Activated CD8-positive, alpha-beta memory T cell treated with anti-CD3 and anti-CD28 coated beads, Interleukin-2, amount 50 U/mL, for 48 hours (primary cell): ENCODE data around the gene S100PBP.

ENCODE experiments used
- DNase-seq: peaks from one replicate; pipeline ENCODE4 v3.0.0-alpha.2; 2020

Gene S100PBP

DNA sequence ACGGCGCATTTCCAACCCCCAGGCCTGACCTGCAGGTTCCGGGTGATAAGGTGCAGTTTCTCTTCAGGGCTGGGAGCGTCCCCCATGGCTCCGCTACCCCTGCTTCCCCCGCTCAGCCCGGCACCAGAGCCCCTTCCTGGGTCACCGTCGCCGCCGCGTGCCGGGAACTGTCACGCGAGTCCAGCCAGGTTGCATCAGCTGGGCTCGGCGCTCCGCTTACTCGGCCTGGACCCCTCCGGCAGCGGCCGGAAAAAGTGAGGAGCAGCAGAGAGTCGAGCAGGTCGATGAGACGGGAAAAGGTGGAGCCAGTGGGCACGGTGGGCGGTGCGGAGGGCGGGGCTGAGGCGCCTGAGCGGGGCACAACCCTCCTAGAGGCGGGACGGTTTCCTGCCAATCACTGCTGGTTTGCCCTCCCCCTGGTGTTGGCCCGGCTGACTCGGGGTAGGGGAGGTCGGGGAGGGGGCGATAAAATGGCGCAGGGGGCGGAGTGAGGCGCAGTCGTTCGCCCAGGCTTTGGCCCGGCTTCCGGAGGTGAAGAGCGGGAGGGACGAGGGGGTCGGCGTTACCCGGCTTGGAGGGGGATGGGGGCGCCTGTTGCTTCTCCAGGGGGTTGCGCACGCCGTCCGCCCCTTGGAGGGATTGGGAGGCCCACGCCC is at the start of gene S100PBP, which contains the start of gene YARS1:
S100PBP (plus strand) TSS at position 495 of the 656 bp plus-strand sequence. CDS start 8,447 bp downstream, outside the sequence.
YARS1 (minus strand) TSS at position 200 of the 656 bp plus-strand sequence; CDS start at position 86, 114 bp downstream.
- DNase-seq, result peak; percentile 99

DNA sequence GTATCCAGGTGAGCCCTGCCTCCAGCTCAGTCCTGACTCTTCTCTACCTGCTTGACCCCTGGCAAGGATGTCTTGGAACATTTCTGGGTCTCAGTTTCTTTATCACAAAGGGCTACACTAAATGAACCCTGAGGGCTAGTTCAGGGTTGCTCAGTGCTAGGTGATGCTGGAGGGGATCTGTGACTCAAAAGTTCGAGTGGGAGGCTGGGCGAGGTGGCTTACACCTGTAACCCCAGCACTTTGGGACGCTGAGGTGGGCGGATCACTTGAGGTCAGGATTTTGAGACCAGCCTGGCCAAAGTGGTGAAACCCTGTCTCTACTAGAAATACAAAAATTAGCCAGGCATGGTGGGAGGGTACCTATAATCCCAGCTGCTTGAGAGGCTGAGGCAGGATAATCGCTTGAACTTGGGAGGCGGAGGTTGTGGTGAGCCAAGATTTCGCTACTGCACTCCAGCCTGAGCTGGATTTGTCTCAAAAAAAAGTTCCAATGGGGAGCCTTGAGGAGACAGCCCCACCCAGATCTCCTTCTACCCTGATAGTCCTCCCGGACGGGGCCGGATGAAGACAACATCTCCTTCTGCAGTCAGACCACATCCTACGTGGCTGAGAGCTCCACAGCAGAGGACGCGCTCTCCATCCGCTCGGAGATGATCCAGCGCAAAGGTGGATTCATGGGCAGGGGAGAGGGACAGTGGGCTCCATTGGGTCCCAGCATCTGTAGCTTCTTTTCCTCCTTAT is 49.2 kb upstream of the S100PBP start:
- DNase-seq, result no peak

DNA sequence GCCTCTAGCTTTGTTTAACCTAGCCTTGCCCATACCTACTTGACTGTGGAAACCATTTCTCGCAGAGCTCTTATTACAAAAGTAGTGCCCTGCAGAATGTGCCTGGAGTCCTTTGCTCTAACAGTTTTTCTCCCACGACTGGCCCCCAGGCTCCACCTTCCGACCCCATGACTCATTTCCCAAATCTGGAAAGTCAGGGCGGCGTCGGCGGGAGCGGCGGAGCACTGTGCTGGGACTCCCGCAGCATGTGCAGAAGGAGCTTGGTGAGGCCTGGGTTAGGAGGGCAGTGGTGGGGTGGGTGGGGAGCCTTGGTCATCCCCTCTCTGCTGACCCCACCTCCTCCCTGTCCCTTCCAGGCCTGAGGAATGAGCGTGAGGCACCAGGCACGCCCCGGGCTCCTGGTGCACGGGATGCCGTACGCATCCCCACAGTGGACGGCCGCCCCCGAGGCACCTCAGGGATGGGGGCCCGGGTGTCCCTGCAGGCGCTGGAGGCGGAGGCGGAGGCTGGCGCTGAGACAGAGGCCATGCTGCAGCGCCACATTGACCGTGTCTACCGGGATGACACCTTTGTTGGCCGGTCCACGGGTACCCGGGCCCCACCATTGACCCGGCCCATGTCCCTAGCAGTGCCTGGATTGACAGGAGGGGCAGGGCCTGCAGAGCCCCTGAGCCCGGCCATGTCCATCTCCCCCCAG is 47.8 kb upstream of the S100PBP start:
- no peak for DNase-seq

DNA sequence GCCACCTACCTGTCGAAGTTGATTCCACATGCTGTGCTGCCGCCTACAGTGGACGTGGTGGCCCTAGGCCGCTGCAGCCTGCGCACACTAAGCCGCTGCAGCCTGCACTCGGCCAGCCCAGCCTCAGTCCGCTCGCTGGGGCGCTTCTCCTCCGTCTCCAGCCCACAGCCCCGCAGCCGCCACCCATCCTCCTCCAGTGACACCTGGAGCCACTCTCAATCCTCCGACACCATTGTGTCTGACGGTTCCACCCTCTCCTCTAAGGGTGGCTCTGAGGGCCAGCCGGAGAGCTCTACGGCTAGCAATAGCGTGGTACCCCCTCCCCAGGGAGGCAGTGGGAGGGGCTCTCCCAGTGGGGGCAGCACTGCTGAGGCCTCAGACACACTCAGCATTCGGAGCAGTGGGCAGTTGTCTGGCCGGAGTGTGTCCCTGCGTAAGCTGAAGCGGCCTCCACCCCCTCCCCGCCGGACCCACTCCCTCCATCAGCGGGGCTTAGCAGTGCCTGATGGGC is 47.2 kb upstream of the S100PBP start:
- DNase-seq, result no peak

DNA sequence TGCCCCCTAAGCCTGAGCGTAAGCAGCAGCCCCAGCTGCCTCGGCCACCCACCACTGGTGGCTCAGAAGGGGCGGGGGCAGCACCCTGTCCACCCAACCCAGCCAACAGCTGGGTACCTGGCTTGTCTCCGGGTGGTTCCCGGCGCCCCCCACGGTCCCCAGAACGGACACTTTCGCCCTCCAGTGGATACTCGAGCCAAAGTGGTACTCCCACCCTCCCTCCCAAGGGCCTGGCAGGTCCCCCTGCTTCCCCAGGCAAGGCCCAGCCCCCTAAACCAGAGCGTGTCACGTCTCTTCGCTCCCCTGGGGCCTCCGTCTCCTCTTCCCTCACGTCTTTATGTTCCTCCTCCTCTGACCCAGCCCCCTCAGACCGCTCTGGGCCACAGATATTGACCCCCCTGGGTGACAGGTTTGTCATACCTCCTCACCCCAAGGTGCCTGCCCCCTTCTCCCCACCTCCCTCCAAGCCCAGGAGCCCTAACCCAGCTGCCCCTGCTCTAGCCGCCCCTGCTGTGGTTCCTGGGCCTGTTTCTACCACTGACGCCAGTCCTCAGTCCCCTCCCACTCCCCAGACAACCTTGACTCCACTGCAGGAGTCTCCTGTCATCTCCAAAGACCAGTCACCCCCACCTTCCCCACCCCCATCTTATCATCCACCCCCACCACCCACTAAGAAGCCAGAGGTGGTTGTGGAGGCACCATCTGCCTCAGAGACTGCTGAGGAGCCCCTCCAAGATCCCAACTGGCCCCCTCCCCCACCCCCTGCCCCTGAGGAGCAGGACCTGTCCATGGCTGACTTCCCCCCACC is 46.5 kb upstream of the S100PBP start:
- no peak for DNase-seq

DNA sequence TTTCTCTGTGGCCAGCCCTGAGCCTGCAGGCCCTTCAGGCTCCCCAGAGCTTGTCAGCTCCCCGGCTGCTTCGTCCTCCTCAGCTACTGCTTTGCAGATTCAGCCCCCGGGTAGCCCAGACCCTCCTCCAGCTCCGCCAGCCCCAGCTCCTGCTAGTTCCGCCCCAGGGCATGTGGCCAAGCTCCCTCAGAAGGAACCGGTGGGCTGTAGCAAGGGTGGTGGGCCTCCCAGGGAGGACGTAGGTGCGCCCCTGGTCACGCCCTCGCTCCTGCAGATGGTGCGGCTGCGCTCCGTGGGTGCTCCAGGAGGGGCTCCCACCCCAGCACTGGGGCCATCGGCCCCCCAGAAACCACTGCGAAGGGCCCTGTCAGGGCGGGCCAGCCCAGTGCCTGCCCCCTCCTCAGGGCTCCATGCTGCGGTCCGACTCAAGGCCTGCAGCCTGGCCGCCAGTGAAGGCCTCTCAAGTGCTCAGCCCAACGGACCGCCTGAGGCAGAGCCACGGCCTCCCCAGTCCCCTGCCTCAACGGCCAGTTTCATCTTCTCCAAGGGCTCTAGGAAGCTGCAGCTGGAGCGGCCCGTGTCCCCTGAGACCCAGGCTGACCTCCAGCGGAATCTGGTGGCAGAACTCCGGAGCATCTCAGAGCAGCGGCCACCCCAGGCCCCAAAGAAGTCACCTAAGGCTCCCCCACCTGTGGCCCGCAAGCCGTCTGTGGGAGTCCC is 45.7 kb upstream of the S100PBP start:
- DNase-seq, result no peak

DNA sequence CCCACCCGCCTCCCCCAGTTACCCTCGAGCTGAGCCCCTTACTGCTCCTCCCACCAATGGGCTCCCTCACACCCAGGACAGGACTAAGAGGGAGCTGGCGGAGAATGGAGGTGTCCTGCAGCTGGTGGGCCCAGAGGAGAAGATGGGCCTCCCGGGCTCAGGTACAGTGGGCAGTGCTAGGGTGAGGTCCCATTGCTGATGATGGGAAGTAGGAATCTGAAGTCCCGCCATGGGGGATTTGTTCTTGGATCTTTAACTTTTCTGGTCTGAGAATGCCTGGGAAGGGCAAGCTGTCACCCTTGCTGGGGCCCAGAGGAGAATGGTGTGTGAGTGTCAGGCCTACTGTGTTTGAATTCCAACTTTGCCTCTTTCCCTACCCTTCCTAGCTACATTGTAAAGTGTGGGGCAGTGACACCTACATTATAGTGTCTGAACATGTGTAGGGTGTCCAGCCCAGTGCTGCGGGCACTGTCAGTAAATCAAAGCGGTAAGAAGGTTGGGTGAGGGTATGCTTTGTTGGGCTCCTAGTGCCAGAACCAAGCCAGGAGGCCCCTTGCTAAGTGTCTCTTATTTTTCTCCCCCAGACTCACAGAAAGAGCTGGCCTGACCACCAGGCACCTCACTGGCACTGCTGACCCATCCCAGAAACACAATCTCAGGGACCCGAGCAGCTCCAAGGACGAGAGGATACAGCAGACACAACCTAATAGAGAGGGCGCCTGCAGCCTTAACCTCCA is 45.0 kb upstream of the S100PBP start:
- DNase-seq, result no peak

DNA sequence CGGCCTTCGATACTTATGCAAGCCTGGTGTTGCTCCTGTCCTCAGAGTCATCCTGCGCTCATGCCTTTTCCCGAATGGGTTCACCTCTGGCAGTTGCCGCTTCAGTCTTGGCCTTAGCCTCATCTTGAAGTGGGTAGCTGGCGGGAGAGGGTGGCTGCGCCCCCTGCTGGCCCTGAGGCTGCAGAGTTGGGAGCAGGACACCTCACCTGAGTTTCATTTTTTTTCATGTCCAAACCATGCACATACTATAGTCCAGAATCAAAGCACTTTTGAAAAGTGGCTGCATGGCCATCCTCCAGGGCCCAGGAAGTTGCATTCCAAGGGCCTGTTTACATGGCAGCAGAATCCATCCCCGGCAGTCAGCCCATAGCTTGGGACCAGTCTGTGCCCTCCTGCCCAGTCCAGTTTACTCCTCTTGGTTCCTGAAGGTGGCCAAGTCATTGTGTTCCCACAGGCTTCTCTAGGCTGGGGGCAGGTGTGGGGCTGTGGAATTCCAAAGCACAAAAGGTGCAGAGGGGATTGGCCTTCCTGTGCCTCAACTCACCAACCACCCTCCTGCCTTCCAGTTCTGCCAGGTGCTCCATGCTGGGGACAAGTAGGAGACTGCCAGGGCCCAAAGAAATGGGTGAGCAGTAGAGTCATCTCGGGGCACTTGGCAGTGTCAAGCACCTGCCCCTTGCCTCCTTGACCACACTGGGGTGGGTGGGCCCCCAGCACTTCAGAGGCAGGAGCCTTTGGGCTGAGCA is 44.3 kb upstream of the S100PBP start:
- peak; percentile 90 for DNase-seq

DNA sequence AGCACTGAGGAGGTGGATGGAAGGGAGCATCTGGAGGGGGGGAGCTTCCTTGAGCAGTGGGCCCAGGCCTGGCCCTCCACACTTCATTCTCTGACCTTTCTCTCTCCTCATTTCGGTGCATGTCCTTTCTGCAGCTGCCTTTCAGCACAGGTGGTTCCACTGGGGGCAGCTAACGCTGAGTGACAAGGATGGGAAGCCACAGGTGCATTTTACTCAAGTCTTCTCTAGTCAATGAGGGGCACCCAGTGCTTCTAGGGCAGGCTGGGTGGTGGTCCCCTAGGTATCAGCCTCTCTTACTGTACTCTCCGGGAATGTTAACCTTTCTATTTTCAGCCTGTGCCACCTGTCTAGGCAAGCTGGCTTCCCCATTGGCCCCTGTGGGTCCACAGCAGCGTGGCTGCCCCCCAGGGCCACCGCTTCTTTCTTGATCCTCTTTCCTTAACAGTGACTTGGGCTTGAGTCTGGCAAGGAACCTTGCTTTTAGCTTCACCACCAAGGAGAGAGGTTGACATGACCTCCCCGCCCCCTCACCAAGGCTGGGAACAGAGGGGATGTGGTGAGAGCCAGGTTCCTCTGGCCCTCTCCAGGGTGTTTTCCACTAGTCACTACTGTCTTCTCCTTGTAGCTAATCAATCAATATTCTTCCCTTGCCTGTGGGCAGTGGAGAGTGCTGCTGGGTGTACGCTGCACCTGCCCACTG is 43.5 kb upstream of the S100PBP start:
- no peak for DNase-seq

DNA sequence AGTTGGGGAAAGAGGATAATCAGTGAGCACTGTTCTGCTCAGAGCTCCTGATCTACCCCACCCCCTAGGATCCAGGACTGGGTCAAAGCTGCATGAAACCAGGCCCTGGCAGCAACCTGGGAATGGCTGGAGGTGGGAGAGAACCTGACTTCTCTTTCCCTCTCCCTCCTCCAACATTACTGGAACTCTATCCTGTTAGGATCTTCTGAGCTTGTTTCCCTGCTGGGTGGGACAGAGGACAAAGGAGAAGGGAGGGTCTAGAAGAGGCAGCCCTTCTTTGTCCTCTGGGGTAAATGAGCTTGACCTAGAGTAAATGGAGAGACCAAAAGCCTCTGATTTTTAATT is 43.0 kb upstream of the S100PBP start:
- no peak for DNase-seq

DNA sequence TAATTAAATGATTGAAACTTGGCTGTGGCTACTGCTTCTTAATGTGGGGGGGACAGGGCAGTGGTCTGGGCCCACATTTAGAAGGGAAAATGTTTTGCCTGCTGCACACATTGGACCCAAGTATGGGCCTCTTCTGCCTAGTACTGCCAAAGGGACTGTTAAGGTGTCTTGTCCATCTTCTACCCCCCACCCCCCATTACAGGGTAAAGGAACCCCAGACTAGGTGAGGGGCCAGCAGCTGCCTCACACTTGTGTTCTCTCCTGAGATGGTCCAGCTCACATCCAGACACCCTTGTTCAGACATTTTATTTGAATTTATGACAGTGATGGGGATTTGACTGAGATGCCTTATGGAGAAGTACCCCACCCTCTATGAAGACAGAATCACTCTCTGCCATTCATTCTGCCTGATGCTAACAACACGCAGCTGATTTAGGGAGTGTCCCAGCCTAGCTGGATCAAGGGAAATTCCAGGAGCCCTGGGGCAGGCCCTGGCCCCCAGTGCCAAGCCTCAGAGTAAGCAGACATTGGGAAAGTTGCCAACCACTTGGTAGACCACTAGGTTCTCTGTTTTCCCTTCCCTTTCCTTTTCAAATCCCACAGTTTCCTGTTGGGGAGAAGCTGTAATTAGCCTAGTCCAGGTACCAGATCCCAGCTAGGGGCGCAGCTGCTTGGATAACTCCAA is 42.4 kb upstream of the S100PBP start:
- DNase-seq, result no peak

DNA sequence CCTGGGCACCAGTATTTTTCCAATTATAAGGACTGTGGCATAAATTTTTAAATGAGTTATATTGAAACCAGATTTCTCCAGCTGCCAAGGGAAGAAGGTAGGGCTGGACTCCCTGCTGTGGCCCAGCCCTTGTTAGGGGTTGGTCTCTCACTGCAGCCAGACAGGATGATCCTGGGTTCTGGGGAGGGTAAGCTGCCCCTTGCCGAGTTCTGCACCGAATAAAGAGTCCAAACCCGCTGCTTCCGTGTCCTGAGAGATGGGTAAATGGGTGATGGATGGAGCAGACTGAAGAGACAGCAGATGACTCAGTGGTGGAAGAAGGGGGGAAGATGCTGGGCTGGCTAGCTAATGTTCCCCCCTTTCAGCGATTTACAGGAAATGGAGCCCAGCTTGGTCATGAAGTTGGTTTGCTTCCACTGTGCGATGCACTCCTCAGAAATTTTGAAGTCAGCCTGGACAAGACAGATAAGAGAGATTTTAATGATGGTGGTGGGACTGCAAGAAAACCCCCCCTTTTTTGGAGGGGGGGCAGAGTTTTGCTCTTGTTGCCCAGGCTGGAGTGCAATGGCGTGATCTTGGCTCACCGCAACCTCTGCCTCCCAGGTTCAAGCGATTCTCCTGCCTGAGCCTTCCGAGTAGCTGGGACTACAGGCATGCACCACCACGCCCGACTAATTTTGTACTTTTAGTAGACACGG is 41.7 kb upstream of the S100PBP start:
- DNase-seq, result no peak

DNA sequence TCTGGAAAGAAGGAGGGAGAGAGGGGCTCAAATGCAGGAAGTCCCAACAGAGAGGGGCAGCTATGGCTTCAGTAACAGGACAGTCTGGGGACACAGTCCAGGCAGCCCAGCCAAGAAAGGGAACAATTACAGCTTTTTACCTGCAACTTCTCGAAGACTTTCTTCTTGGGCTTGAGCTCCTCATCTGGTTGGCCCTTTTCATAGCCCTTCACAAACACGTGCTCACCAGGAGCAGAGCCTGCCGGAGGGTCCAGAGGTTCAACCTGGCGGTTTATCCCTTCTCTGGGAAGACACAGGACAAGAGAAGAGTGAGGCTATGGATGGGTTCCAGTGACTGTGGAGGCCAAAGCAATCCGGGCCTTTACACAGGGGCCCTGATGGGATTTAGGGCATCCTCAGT is 38.2 kb upstream of the S100PBP start:
- no peak for DNase-seq

DNA sequence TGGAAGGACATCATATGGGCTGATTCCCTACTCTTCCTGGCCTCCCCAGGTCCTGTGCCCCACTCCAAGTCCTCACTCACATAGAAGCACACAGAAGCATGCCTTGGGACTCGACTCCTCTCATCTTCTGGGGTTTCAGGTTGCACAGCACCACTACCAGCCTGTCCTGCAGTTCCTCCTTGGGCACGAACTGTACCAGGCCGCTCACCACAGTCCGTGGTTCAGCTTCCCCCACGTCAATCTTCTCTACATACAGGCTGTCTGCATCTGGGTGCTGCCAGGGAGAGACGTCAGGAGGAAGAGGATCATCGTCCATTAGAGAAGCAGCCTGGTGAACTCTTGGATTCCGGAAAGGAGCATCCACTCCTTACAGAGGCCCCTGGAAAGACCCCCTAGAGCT is 37.4 kb upstream of the S100PBP start:
- no peak for DNase-seq

DNA sequence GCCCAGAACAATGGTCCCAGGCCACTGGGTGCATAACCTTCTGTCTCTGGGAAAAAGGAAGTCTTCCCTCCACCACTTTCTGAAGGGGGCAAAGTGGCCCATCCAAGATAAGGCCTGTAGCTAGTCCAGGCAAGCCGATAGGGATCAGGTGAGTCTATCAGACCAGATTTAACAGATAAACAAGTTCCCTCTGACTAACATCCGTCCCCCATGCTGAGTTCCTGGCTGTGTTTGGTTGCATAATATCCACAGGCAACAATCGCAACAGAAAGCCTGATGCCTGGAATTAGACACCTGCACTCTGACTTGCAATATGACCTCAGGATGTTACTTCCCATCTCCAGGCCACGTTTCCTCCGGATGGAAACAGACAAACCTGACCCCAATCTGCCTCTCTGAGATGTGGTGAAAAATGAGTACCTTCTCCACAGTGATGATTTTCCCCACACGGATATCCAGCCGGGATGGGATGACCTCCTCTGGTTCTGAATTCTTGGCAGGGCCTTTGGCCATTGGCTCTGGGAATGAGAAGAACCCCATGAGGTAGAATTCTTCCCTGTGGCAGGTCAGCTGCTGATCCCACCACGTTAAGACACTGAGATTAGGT is 36.7 kb upstream of the S100PBP start:
- DNase-seq, result no peak

DNA sequence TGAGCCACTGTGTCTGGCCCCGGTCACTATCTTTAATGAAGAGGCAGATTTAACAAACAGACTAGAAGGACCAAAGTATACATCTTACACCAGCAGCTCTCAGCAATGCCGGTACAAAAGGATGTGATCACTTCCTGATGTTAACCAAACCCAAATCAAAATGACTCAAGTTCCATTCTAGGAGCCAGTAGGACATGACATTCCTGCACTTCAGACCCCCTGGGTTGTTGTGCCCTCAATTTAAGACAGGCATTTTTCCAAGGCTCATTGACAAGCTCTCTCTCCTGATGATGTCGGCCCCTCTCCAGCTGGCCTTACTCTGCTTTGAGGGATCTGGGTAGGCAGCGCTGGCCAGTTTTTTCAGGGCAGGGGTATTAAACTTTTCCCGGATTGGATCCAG is 35.4 kb upstream of the S100PBP start:
- no peak for DNase-seq

DNA sequence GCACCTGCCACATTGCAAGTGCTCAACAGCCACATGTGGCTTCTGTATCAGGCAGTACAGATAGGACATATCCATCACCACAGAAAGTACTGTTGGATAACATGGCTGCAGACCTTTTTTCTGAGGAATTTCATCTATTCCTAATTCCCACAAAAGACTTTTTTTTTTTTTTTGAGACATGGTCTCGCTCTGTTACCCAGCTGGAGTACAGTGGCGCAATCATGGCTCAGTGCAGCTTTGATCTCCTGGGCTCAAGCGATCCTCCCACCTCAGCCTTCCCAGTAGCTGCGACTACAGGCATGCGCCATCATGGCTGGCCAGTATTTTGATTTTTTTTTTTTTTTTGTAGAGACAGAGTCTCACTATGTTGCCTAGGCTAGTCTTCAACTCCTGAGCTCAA is 33.6 kb upstream of the S100PBP start:
- DNase-seq, result no peak

DNA sequence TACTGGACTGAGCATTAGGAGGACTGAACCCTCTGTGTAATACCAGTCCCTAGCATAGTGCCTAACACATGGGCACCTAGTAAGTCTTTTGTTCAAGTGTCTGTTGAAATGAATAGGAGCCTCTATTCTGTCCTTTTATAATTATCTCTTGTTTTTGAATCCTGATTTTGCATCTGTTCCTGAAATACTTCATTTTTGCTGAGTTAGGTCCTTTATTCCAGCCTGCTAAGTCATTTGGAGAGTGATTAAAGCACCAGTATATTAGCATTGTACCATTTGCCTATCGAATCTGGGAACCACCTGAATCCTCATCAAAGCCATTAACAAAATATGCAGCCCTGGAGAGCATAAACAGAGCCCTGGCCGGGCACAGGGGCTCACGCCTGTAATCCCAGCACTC is 32.6 kb upstream of the S100PBP start:
- no peak for DNase-seq
